Liver (tissue), 3 donors: ENCODE measurements around the gene DEK.

Experiments
- CTCF ChIP-seq: fragments of 150-350 bp; IDR thresholded peaks from 2 replicates; pipeline ENCODE4 v1.5.1; 2017; ENCODE audit warnings: improper control_type of control experiment, low read depth, low read length; ENCODE audit not compliant: missing input control
- EGR1 ChIP-seq, 2 donors: IDR thresholded peaks; 2 replicates each; pipeline ENCODE4 v1.6.1; 2016 to 2018; ENCODE audit warnings: antibody characterized with exemption in 2 of 2, low read depth in 2 of 2
- FOXA1 ChIP-seq: IDR thresholded peaks from 2 replicates; pipeline ENCODE4 v1.6.1; 2016; ENCODE audit warnings: antibody characterized with exemption
- FOXA2 ChIP-seq: IDR thresholded peaks from 2 replicates; pipeline ENCODE4 v1.6.1; 2016; ENCODE audit warnings: antibody characterized with exemption
- GABPA ChIP-seq, 2 donors: IDR thresholded peaks in 1 of 2; conservative IDR thresholded peaks in 1 of 2; 2 replicates each; pipeline ENCODE4 v1.6.1; 2016; ENCODE audit warnings: antibody characterized with exemption in 2 of 2, mild to moderate bottlenecking in 1 of 2, moderate library complexity in 1 of 2
- HNF4A ChIP-seq, 2 donors: conservative IDR thresholded peaks; 2 replicates each; pipeline ENCODE4 v1.6.1; 2016; ENCODE audit warnings: antibody characterized with exemption in 2 of 2, mild to moderate bottlenecking in 2 of 2
- MAX ChIP-seq: IDR thresholded peaks from 2 replicates; pipeline ENCODE4 v1.6.1; 2016; ENCODE audit warnings: antibody characterized with exemption
- RAD21 ChIP-seq, 2 donors: IDR thresholded peaks; 2 replicates each; pipeline ENCODE4 v1.6.1; 2016; ENCODE audit warnings: antibody characterized with exemption in 2 of 2, mild to moderate bottlenecking in 2 of 2
- SP1 ChIP-seq: IDR thresholded peaks from 2 replicates; pipeline ENCODE4 v1.6.1; 2018; ENCODE audit warnings: antibody characterized with exemption, mild to moderate bottlenecking
- TAF1 ChIP-seq: conservative IDR thresholded peaks from 2 replicates; pipeline ENCODE4 v1.6.1; 2016; ENCODE audit warnings: antibody characterized with exemption, mild to moderate bottlenecking
- YY1 ChIP-seq: IDR thresholded peaks from 2 replicates; pipeline ENCODE4 v1.6.1; 2016; ENCODE audit warnings: antibody characterized with exemption, mild to moderate bottlenecking
- TF ChIP-seq, protein P1 (sequence below): IDR thresholded peaks from 2 replicates; pipeline ENCODE4 v1.6.1; 2016; ENCODE audit warnings: antibody characterized with exemption, mild to moderate bottlenecking
- donor health status: healthy.
- donor health status: healthy.

GRCh38 chr6:18246205-18246604 is 18.1 kb downstream of the DEK start:
- no peak for TF ChIP-seq CTCF
- TF ChIP-seq RAD21 (IDR thresholded peaks at IDR 0.05), result no peak
- TF ChIP-seq, protein P1, sequence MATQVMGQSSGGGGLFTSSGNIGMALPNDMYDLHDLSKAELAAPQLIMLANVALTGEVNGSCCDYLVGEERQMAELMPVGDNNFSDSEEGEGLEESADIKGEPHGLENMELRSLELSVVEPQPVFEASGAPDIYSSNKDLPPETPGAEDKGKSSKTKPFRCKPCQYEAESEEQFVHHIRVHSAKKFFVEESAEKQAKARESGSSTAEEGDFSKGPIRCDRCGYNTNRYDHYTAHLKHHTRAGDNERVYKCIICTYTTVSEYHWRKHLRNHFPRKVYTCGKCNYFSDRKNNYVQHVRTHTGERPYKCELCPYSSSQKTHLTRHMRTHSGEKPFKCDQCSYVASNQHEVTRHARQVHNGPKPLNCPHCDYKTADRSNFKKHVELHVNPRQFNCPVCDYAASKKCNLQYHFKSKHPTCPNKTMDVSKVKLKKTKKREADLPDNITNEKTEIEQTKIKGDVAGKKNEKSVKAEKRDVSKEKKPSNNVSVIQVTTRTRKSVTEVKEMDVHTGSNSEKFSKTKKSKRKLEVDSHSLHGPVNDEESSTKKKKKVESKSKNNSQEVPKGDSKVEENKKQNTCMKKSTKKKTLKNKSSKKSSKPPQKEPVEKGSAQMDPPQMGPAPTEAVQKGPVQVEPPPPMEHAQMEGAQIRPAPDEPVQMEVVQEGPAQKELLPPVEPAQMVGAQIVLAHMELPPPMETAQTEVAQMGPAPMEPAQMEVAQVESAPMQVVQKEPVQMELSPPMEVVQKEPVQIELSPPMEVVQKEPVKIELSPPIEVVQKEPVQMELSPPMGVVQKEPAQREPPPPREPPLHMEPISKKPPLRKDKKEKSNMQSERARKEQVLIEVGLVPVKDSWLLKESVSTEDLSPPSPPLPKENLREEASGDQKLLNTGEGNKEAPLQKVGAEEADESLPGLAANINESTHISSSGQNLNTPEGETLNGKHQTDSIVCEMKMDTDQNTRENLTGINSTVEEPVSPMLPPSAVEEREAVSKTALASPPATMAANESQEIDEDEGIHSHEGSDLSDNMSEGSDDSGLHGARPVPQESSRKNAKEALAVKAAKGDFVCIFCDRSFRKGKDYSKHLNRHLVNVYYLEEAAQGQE, result no peak
- no peak for TF ChIP-seq FOXA2
- no peak for TF ChIP-seq SP1
- no peak for TF ChIP-seq HNF4A (conservative IDR thresholded peaks at IDR 0.05)
- no peak for TF ChIP-seq GABPA (IDR thresholded peaks at IDR 0.05 in 1 of 2, conservative IDR thresholded peaks at IDR 0.05 in 1 of 2)
- TF ChIP-seq TAF1, result no peak
- no peak for TF ChIP-seq MAX
- TF ChIP-seq FOXA1, result no peak
- no peak for TF ChIP-seq YY1
- TF ChIP-seq EGR1 (IDR thresholded peaks at IDR 0.05; ENCODE audit: low read depth in 2 of 2), result no peak
